ENCODE results near the gene CELF1.

Gene CELF1

DNA sequence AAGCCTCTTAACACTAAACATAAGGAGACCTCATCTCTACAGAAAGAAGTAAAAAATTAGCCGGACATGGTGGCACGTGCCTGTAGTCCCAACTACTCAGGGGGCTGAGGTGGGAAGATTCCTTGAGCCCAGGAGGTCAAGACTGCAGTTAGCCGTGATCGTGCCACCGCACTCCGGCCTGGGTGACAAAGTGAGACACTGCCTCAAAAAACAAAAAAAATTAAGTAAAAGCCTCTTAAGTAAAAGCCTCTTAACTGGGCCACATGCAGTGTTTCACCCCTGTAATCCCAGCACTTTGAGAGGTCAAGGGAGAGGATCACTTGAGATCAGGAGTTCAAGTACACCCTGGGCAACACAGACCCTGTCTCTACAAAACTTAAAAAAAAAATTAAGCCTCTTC lies 25.7 kb downstream of the CELF1 start:
- TF ChIP-seq CTCF (IDR thresholded peaks at IDR 0.05) = no peak

DNA sequence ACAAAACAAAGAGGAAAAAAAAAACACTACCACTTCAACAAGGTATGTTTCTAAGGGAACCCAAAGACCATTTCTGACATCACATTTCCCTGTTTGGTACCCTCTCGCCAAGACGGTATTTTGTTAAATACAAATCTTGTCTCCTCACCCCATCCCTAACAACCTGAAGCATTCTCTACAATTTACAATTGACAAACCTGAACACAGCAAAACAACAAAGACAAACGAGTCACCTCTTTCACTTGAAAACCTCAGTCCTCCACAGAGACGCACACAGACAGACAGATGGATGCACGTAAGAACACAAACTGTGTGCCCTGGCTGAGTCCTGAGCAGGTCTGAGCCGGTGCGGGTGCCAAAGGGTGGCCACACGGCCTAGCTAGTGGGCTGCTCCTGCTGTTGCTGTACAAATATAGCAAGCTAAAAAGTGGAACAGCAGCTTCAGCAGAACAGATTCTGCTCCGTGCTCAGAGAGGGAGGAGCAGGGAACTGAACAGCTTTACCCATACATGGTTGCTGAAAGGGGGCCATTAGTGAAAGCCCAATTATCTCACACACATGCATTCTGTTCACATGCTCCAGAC lies 28.5 kb downstream of the CELF1 start:
- TF ChIP-seq CTCF (IDR thresholded peaks at IDR 0.05) = no peak

DNA sequence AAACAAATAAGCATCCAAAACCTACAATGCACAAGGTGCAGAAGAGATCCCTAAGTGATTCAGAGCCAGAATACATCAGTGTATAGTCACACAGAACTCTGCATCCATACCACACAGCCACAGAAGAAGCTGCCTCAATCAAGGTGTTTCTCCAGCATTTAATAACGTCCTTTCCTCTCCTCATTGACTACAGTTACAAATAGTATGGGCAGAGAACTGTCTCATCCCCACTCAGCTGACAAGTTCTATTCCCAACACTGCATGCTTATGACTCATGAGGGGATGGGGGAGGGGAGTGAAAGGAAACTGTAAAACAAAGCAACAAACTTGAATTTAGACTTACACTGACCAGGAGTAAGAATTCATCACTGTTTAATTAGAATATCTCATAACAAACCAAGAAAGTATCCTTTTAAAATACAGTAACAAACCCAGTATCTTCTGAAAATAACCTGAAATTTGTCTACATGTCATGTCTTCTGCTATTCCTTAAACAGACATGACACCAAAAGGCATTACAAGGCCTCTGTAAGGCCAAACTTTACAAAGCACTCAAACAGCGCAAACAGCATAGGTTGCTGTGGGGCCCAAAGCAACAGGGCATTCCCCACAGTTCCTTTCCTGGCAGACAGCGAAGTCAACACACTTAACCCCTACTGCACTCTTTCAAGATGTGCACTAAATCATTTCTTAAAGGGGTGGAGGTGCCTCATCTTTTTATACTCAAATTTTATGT lies 29.3 kb downstream of the CELF1 start:
- no peak for TF ChIP-seq CTCF (IDR thresholded peaks at IDR 0.05)

- TF ChIP-seq CTCF (IDR thresholded peaks at IDR 0.05) = no peak
Observed at GRCh38 chr11:47518212-47518964, 34.5 kb downstream of the CELF1 start.

GRCh38 chr11:47516984-47517853 lies 35.7 kb downstream of the CELF1 start:
- TF ChIP-seq CTCF (IDR thresholded peaks at IDR 0.05) = no peak

GRCh38 chr11:47516155-47516554 lies 36.8 kb downstream of the CELF1 start:
- no peak for TF ChIP-seq CTCF (IDR thresholded peaks at IDR 0.05)

Measured in LNCAP (cell line).